Stimulated activated CD8-positive, alpha-beta memory T cell treated with anti-CD3 and anti-CD28 coated beads, Interleukin-4, amount 100 ng/mL, for 4 hours (primary cell): ENCODE measurements around the gene CCR4.
"Not testable (repeated sequence)": the region's sequence is repeated elsewhere in the genome, so short reads cannot be mapped to it uniquely, and the experiment has no call there.

Experiments used
- DNase-seq, 2 donors: peaks; one replicate each; pipeline ENCODE4 v3.0.0-alpha.2; 2020; ENCODE audit warnings: low read depth in 2 of 2, low spot score in 1 of 2

The CCR4 gene

DNA sequence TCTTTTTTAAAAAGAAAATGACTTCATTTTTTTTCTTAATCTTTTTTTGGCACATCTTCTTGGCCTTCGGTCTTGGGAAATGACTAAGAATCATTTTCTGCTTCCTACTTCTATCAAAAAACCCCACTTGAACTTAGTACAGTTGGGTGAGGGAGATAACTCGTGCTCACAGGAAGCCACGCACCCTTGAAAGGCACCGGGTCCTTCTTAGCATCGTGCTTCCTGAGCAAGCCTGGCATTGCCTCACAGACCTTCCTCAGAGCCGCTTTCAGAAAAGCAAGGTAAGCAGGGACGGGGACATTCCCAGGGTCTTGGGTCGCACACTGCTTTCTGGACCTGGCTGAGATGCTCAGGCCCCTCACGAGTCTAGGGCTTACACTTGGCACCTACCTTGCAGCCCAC is at the start of gene CCR4:
TSS of gene CCR4 (plus strand) at position 235 of the 402 bp plus-strand sequence. CDS start 1,779 bp downstream, outside the sequence.
- DNase-seq = peak in 1 of 2 donors; percentile 28

DNA sequence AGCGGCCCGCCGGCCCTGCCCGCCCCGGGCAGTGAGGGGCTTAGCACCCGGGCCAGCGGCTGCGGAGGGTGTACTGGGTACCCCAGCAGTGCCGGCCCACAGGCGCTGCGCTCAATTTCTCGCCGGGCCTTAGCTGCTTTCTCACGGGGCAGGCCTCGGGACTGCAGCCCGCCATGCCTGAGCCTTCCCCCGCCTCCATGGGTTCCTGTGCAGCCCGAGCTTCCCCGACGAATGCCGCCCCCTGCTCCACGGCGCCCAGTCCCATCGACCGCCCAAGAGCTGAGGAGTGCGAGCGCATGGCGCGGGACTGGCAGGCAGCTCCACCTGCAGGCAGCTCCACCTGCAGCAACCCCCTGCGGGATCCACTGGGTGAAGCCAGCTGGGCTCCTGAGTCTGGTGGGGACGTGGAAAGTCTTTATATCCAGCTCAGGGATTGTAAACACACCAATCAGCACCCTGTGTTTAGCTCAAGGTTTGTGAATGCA is 48.5 kb upstream of the CCR4 start:
- not testable (repeated sequence) for DNase-seq

DNA sequence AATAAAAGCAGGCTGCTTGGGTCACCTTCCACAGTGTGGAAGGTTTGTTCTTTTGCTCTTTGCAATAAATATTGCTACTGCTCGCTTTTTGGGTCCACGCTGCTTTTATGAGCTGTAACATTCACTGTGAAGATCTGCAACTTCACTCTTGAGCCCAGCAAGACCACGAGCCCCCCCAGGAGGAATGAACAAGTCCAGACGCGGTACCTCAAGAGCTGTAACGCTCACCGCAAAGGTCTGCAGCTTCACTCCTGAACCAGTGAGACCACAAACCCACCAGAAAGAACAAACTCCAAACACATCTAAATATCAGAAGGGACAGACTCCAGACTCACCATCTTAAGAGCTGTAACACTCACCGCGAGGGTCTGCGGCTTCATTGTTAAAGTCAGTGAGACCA is 47.5 kb upstream of the CCR4 start:
- DNase-seq = no peak

DNA sequence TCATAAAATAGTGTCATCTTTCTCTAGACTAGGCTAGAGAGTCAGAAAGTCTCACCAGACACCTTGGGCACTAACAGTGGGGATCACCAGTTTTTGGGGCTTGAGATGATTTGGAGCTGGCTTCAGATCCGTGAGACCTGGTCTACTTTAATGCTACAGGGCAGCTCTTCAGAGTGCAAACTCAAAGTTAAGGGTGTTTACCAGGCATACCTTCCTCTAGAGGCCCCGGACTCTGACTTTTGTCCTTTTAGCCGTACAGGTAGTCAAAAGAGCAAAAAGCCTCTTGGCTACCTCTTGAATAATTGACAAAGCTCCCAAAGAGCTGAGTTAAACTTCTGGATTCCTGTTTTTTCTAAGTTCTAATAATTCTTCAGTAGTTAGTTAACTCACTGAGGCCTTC is 41.4 kb upstream of the CCR4 start:
- no peak for DNase-seq

- DNase-seq = no peak
Observed at GRCh38 chr3:32910954-32911353, 40.5 kb upstream of the CCR4 start.

GRCh38 chr3:32912046-32912445 is 39.4 kb upstream of the CCR4 start:
- DNase-seq = no peak

DNA sequence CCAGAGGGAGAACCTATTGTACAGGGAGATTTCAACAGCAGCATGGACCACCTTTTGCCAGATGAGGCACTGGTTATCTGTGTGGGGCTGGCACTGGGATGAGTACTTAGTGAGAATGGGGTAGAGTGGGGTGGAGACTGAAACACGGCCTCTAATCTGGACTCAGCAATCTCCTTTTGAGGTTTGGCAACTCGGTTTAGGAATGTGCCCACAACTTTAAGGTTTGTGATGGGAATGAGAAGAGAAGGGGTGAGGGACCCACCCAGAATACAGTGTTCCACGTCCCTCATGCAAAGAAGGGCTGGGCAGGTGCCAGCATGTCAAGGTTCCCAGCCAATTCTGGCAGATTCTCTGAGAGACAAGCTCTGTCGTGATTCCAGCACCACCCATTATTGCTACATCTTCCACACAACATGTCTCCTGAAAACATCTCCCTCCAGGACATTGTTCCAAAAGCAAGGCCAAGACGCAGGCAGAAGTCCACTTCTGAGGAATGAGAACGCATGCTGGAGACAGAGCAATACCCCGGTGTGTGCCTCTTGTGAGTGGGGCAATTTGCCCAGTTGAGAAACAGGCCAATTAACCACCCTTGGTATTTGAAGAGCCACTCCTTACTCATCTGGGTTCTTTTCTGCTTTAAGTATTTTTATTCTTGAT is 37.5 kb upstream of the CCR4 start:
- DNase-seq = no peak

- no peak for DNase-seq
Observed at GRCh38 chr3:32919920-32920319, 31.5 kb upstream of the CCR4 start.

- no peak for DNase-seq
Observed at GRCh38 chr3:32922078-32922477, 29.4 kb upstream of the CCR4 start.

GRCh38 chr3:32930161-32930560 is 21.3 kb upstream of the CCR4 start:
- DNase-seq = no peak

- DNase-seq = not testable (repeated sequence)
Observed at GRCh38 chr3:32931273-32931672, 20.2 kb upstream of the CCR4 start.

DNA sequence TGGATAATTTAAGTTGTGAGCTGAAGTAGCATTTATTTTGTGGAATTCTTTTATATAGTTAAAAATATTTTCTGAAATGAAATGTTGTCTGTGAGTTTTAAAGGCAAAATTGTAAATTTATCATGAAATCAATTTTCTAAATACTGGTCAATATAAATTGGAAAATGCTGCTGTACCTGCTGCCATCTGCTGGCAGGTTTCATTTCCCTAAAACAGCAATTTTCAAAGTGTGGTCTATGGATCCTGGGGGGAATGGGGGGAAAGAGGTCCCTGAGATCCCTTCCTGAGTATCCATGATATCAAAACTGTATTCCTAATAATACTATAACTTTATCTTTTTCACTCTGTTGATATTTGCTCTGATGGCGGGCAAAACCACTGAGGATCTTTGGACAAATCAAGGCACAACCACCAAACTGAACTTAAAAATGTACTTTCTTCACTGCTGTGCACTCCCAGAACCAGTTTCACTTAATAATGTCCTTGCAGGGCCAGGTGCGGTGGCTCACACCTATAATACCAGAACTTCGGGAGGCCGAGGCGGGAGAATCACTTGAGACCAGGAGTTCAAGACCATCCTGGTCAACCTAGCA is 17.2 kb upstream of the CCR4 start:
- DNase-seq = no peak

DNA sequence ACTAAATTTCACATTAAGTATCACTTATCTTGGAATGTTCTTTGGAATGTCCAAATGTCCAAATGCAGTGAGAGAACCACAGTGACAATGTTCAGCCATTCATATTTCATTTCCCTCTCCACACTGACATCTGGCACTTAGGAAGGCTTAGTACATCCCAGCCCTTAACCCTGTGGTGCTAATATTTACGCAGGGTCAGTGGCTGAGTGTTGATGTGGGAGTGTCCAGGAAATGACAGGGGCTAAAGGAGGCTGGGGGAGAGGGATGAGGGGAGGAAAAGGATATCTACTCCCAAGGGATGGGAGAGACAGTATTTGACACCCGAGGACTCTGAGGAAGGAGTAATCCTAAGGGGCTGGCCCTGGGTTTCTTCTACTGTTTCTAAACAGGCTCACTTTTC is 14.1 kb upstream of the CCR4 start:
- no peak for DNase-seq

- DNase-seq = not testable (repeated sequence)
Observed at GRCh38 chr3:32939531-32940284, 11.7 kb upstream of the CCR4 start.

GRCh38 chr3:32940726-32941125 is 10.7 kb upstream of the CCR4 start:
- DNase-seq = no peak

- no peak for DNase-seq
Observed at GRCh38 chr3:32945136-32945535, 6.3 kb upstream of the CCR4 start.

DNA sequence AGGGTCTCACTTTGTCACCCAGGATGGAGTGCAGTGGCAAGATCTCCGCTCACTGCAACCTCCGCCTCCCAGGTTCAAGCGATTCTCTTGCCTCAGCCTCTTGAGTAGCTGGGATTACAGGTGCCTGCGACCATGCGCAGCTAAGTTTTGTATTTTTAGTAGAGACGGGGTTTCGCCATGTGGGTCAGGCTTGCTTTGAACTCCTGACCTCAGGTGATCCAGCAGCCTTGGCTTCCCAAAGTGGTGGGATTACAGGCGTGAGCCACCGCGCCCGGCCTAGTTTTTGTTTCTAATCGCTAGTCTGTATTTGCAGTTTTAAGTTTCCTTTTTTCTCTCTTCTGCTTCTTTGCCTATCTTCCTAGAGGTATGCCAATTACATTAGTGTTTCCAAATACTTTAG is 5.8 kb upstream of the CCR4 start:
- DNase-seq = not testable (repeated sequence)

DNA sequence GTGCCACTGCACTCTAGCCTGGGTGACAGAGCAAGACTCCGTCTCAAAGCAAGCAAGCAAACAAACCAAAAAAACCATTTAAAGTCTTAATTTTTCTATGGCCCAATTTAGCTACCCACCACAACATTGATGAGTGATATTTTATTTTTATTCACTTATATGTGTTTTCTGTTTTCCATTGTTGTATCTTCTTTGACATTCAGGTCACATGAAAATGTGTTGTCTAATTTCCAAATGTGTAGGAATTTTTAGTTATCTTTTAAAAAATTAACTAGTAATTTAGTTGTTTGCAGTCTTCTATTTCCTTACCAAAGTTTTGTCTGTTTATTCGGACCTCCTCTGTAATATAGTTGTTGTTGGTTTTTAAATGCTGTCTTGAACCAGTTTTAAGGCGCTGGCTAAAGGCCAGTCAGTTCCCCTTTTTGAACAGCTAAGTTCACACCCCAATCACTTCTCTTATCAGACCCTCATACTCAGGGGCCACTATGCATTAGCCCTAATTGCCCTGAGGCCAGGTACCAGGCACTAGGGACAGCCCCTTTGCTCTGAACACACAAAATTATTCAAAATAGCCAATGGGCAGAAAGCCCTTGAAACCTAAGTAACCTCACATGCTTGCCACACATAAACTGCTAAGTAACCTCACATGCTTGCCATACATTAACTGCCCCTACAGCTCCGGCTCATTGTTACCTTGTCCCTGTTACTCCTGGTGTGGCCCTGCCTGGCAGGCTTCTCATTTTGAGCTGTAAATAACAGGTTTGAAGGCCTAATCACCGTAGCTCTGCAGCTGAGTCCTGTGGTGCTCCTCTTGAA is 4.3 kb upstream of the CCR4 start:
- DNase-seq = no peak

- DNase-seq = peak; percentile 72 to 98
Observed at GRCh38 chr3:32947789-32948238, 3.6 kb upstream of the CCR4 start.

GRCh38 chr3:32948625-32949445 is 2.6 kb upstream of the CCR4 start:
- no peak for DNase-seq
